DND-41 (cell line): Measurements from ENCODE around the gene PRCC.

Experiments used
- ATAC-seq: fragments of 200-7000 bp; cut with Tn5 transposase; 3 replicates; pipeline ENCODE4 v1.9.1; 2021; ENCODE audit warnings: low read depth; ENCODE audit not compliant: insufficient read depth
- DNase-seq: peaks from one replicate; pipeline ENCODE4 v3.0.0-alpha.2; 2020
- H2AFZ ChIP-seq: 2 replicates; pipeline ENCODE4 v1.6.0; 2012; ENCODE audit warnings: low read depth, low read length
- H3K27ac ChIP-seq: 2 replicates; pipeline ENCODE4 v1.5.1; 2012; ENCODE audit warnings: low read length, inconsistent platforms
- H3K27me3 ChIP-seq: fragments of 200-600 bp; sonication (generic); 2 replicates; pipeline ENCODE4 v1.6.0; 2012; ENCODE audit warnings: low read length, mild to moderate bottlenecking, inconsistent platforms; ENCODE audit not compliant: insufficient read depth, poor library complexity
- H3K36me3 ChIP-seq: 2 replicates; pipeline ENCODE4 v1.5.1; 2012; ENCODE audit warnings: low read length, inconsistent platforms; ENCODE audit not compliant: insufficient read depth
- H3K4me1 ChIP-seq: 2 replicates; pipeline ENCODE4 v1.5.1; 2012; ENCODE audit warnings: mild to moderate bottlenecking, low read length; ENCODE audit not compliant: insufficient read depth
- H3K4me2 ChIP-seq: 2 replicates; pipeline ENCODE4 v1.6.0; 2012; ENCODE audit warnings: mild to moderate bottlenecking, moderate library complexity, low read length, inconsistent platforms; ENCODE audit not compliant: insufficient read depth
- H3K4me3 ChIP-seq, 2 experiments: fragments of 200-600 bp in 1 of 2; shearing (Covaris generic) in 1 of 2; 2 replicates each; pipeline ENCODE4 v1.5.1; 2012 to 2016; ENCODE audit warnings: inconsistent platforms in 2 of 2, low read length in 2 of 2, mild to moderate bottlenecking in 2 of 2, low read depth in 1 of 2, moderate library complexity in 1 of 2
- H3K79me2 ChIP-seq: 2 replicates; pipeline ENCODE4 v1.6.0; 2012; ENCODE audit warnings: low read length, inconsistent platforms; ENCODE audit not compliant: insufficient read depth
- H3K9ac ChIP-seq: 2 replicates; pipeline ENCODE4 v1.6.0; 2012; ENCODE audit warnings: low read depth, mild to moderate bottlenecking, inconsistent platforms, low read length, moderate library complexity
- H3K9me3 ChIP-seq: 2 replicates; pipeline ENCODE4 v1.5.1; 2012; ENCODE audit warnings: low read length, moderate library complexity, mild to moderate bottlenecking, inconsistent platforms; ENCODE audit not compliant: insufficient read depth, severe bottlenecking
- H4K20me1 ChIP-seq: 2 replicates; pipeline ENCODE4 v1.6.0; 2012; ENCODE audit warnings: low read length; ENCODE audit not compliant: insufficient read depth
- EZH2 ChIP-seq: IDR thresholded peaks from 3 replicates; pipeline ENCODE4 v1.6.1; 2012; ENCODE audit warnings: borderline replicate concordance, low read depth, mild to moderate bottlenecking, moderate library complexity, low read length, inconsistent platforms; ENCODE audit not compliant: severe bottlenecking
- TF ChIP-seq, protein P1 (sequence below): IDR thresholded peaks from 2 replicates; pipeline ENCODE4 v1.5.1; 2012; ENCODE audit warnings: borderline replicate concordance, low read length, moderate library complexity, mild to moderate bottlenecking; ENCODE audit not compliant: poor library complexity, severe bottlenecking; ENCODE audit errors: extremely low read depth

Gene PRCC

GRCh38 chr1:156747742-156748669 is 19.3 kb upstream of the PRCC start:
- Histone ChIP-seq H3K9ac (peak overlapping the region; percentile 97), H3K9me3 (no peaks in the 10 kb centered on the region), H4K20me1 (peaks cover 56% of the 10 kb centered on the region), H3K27ac (peak overlapping the region; percentile 93), H3K4me3 (peak overlapping the region in 1 of 2 experiments; percentile 89; a peak in 3 of 4 replicates), H3K4me2 (peak overlapping the region; percentile 92), H3K36me3 (peaks cover 61% of the 10 kb centered on the region), H3K4me1 (peaks cover 62% of the 10 kb centered on the region), H2AFZ (no peak overlapping the region), H3K27me3 (no peaks in the 10 kb centered on the region), H3K79me2 (peaks cover 89% of the 10 kb centered on the region)
- TF ChIP-seq, protein P1, sequence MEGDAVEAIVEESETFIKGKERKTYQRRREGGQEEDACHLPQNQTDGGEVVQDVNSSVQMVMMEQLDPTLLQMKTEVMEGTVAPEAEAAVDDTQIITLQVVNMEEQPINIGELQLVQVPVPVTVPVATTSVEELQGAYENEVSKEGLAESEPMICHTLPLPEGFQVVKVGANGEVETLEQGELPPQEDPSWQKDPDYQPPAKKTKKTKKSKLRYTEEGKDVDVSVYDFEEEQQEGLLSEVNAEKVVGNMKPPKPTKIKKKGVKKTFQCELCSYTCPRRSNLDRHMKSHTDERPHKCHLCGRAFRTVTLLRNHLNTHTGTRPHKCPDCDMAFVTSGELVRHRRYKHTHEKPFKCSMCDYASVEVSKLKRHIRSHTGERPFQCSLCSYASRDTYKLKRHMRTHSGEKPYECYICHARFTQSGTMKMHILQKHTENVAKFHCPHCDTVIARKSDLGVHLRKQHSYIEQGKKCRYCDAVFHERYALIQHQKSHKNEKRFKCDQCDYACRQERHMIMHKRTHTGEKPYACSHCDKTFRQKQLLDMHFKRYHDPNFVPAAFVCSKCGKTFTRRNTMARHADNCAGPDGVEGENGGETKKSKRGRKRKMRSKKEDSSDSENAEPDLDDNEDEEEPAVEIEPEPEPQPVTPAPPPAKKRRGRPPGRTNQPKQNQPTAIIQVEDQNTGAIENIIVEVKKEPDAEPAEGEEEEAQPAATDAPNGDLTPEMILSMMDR = no peak
- no peak for TF ChIP-seq EZH2
- ATAC-seq (no peak), DNase-seq (no peak)

DNA sequence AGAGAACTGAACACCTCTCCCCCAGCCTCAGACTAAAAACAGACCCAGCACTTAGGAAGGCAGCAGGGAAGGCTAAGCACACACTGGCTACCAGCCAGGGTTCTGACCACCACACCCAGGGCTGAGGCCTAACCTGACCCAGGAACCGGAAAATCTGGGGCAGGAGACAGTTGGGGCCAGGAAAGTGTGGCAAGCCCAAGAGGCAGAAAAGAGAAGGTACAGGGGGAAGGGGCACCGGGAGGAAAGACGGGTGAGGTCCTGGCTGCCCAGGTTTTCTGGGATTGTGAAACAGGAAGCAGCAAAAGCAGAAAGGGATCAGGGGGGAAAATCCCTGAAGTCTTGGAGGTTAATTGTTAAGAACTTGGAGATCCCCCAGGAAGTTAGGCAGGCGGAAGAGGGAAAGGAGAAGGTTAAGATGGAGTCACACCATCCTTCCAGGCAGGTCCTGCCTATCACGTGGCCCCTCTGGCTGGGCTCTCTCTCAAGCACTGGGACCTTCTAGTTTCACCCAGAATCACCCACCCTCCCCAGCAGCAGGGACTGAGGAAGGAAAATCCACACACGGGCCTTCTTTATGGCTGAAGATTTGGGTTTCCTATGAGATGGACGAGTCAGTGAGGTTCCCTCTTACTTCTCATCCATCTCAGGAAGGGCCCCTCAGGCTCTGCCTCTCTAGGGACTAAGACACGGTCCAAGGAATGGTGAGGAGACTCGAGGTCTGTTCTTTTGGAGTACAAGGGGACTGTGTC is 18.5 kb upstream of the PRCC start:
- H2AFZ ChIP-seq = no peak overlapping the region
- TF ChIP-seq EZH2 = no peak
- TF ChIP-seq, protein P1 = no peak
- peaks cover 70% of the 10 kb centered on the region for H3K4me1 ChIP-seq

GRCh38 chr1:156749419-156750118 is 17.8 kb upstream of the PRCC start:
- Histone ChIP-seq H3K4me1 (peaks cover 70% of the 10 kb centered on the region), H3K9ac (peak overlapping the region; percentile 97), H3K36me3 (peaks cover 47% of the 10 kb centered on the region), H3K27ac (peak overlapping the region; percentile 93), H3K4me3 (peak overlapping the region; percentile 89 to 90; a peak in 3 of 4 replicates), H2AFZ (no peak overlapping the region), H3K27me3 (no peaks in the 10 kb centered on the region), H3K79me2 (peaks cover 90% of the 10 kb centered on the region), H4K20me1 (peaks cover 56% of the 10 kb centered on the region), H3K9me3 (no peaks in the 10 kb centered on the region), H3K4me2 (peak overlapping the region; percentile 92)
- ATAC-seq (no peak), DNase-seq (no peak)
- TF ChIP-seq, protein P1 = no peak
- no peak for TF ChIP-seq EZH2

More for the DNA sequence above, 18.5 kb upstream of the PRCC start:
- peak overlapping the region; percentile 92 for H3K4me2 ChIP-seq
- peaks cover 56% of the 10 kb centered on the region for H4K20me1 ChIP-seq
- H3K9ac ChIP-seq = peak overlapping the region; percentile 97
- peak overlapping the region in 1 of 2 experiments; percentile 89; a peak in 3 of 4 replicates for H3K4me3 ChIP-seq
- H3K27ac ChIP-seq = peak overlapping the region; percentile 93
- no peaks in the 10 kb centered on the region for H3K27me3 ChIP-seq
- H3K79me2 ChIP-seq = peaks cover 92% of the 10 kb centered on the region
- no peaks in the 10 kb centered on the region for H3K9me3 ChIP-seq
- no peak for ATAC-seq
- no peak for DNase-seq
- H3K36me3 ChIP-seq = peaks cover 53% of the 10 kb centered on the region
